Cardiac muscle cell (in vitro differentiated cells and primary cell): ENCODE measurements around the gene C12orf50. TPM values are rescaled to one million over a fixed set of nuclear protein-coding genes. Genes with fewer than 3 reads are reported as not detected.

Experiments
- DNase-seq, 2 donors: peaks; one replicate each; pipeline versions ENCODE4 v3.0.0 to v3.0.0-alpha.2; 2010 to 2017; ENCODE audit warnings: low read depth in 1 of 2, low spot score in 1 of 2
- H3K27ac ChIP-seq: fragments of 200-600 bp; sonication (generic); 2 replicates; pipeline ENCODE4 v1.5.1; 2016
- H3K27me3 ChIP-seq: fragments of 200-600 bp; sonication (generic); 2 replicates; pipeline ENCODE4 v1.6.0; 2016; ENCODE audit warnings: control low read depth
- H3K36me3 ChIP-seq: fragments of 200-600 bp; sonication (generic); 2 replicates; pipeline ENCODE4 v1.5.1; 2016; ENCODE audit warnings: control low read depth
- H3K4me1 ChIP-seq: fragments of 200-600 bp; sonication (generic); 2 replicates; pipeline ENCODE4 v1.8.1; 2017; ENCODE audit warnings: low read depth, mild to moderate bottlenecking, mixed run types
- H3K4me3 ChIP-seq: fragments of 200-600 bp; sonication (generic); 2 replicates; pipeline ENCODE4 v1.5.1; 2016; ENCODE audit warnings: mild to moderate bottlenecking
- H3K9me3 ChIP-seq: fragments of 200-600 bp; sonication (generic); 2 replicates; pipeline ENCODE4 v1.5.1; 2017; ENCODE audit warnings: low read depth, mild to moderate bottlenecking, control low read depth
- CTCF ChIP-seq: IDR thresholded peaks from 2 replicates; pipeline ENCODE4 v1.5.1; 2012; ENCODE audit warnings: low read depth, mild to moderate bottlenecking, low read length
- polyA plus RNA-seq: library from polyadenylated mRNA; unstranded; fragments of >200 nt; fragmentation: Nextera tagmentation; extraction: Ambion mirVana; gene quantifications from 2 replicates; pipeline ENCODE4 v1.2.1, GENCODE V29; 2016
- total RNA-seq: library from RNA; depleted of rRNA; stranded (reverse); fragments of >200 nt; gene quantifications from 2 replicates; pipeline ENCODE4 v1.2.3, GENCODE V29; 2016

Gene C12orf50
- not detected in 2 replicates for total RNA-seq
- polyA plus RNA-seq = 0.77 TPM in 1 of 2 replicates, not detected in the other

DNA sequence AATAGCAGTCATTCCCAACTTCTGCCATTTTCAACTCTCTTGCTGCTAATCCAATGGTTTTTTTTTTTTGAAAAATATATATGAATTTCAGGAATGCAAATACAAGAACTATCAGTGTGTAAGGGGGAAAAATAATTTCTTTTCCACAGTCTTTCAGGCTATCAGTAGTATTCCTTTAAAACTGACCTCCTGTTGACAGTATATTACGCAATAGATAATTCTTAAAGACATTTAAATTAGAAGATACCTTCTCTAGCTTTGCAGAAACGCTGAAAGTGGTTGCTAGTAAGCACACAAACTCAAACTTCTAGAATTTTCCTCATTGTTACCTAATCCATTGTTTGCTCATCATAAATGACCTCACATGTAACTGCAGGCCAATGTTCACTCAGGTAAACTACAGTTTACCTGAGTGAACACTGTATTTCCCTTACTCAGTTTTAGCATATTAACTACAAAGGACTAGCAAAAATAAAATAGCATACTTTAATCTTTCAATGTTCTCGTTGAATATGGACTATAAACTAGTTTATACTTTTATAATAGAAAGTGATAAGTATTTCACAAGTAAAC lies at the start of gene C12orf50:
Gene C12orf50 (minus strand): TSS at position 309 of the 573 bp plus-strand sequence. CDS start 2,439 bp downstream, outside the sequence.
- TF ChIP-seq CTCF = no peak
- Histone ChIP-seq H3K27ac (no peak within 1 kb of the TSS), H3K4me3 (no peak within 1 kb of the TSS), H3K9me3 (no peaks in the 10 kb centered on the region), H3K4me1 (no peaks in the 10 kb centered on the region), H3K27me3 (no peaks in the 10 kb centered on the region), H3K36me3 (no peaks in the 10 kb centered on the region)
- DNase-seq = no peak

DNA sequence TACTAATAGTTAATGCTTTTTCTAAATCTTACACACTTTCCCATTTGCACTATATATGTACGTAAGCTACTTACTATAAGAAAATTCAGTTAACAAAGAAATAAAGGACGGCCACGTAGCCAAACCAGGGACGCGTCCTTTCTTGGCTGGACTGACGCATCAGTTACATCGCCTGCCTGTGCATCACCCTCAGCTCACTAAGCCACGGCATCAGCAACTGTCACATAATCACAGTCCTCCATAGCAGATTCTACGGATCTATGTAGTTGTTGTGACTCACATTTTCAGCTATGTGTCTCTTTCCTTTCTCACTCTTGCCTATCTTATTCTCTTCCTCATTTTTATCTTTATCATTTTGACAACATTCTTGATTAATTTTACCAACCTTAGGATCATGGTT lies 38.1 kb upstream of the C12orf50 start:
- no peak overlapping the region for H3K4me3 ChIP-seq
- no peak overlapping the region for H3K27ac ChIP-seq
- peaks cover 17% of the 10 kb centered on the region for H3K36me3 ChIP-seq
- H3K4me1 ChIP-seq = no peaks in the 10 kb centered on the region
- no peaks in the 10 kb centered on the region for H3K9me3 ChIP-seq
- H3K27me3 ChIP-seq = no peaks in the 10 kb centered on the region
- no peak for TF ChIP-seq CTCF
- peak in 1 of 2 donors; percentile 27 for DNase-seq

GRCh38 chr12:88063375-88063774 lies 34.2 kb upstream of the C12orf50 start:
- Histone ChIP-seq H3K27ac (no peak overlapping the region), H3K36me3 (peaks cover 20% of the 10 kb centered on the region), H3K27me3 (no peaks in the 10 kb centered on the region), H3K4me1 (peaks cover 7% of the 10 kb centered on the region), H3K9me3 (no peaks in the 10 kb centered on the region), H3K4me3 (no peak overlapping the region)
- peak in 1 of 2 donors; percentile 7 for DNase-seq
- TF ChIP-seq CTCF = no peak

GRCh38 chr12:88062474-88062873 lies 33.3 kb upstream of the C12orf50 start:
- H3K9me3 ChIP-seq = no peaks in the 10 kb centered on the region
- peaks cover 16% of the 10 kb centered on the region for H3K36me3 ChIP-seq
- no peak overlapping the region for H3K4me3 ChIP-seq
- no peak for DNase-seq
- H3K4me1 ChIP-seq = peaks cover 7% of the 10 kb centered on the region
- no peaks in the 10 kb centered on the region for H3K27me3 ChIP-seq
- no peak for TF ChIP-seq CTCF
- H3K27ac ChIP-seq = no peak overlapping the region

- TF ChIP-seq CTCF = no peak
- H3K9me3 ChIP-seq = no peaks in the 10 kb centered on the region
- H3K4me1 ChIP-seq = peaks cover 7% of the 10 kb centered on the region
- peak; percentile 21 to 55 for DNase-seq
- no peak overlapping the region for H3K4me3 ChIP-seq
- H3K27ac ChIP-seq = peak overlapping the region; percentile 77
- H3K36me3 ChIP-seq = peaks cover 16% of the 10 kb centered on the region
- no peaks in the 10 kb centered on the region for H3K27me3 ChIP-seq
Observed at GRCh38 chr12:88058719-88059077, 29.5 kb upstream of the C12orf50 start.
